ENCODE data around the gene RUNX2. TPM values are rescaled to one million over a fixed set of nuclear protein-coding genes. Genes with fewer than 3 reads are reported as not detected.

Gene RUNX2
- total RNA-seq, 1 experiment from 2014 or later = 3.8 TPM

- intact Hi-C loops (cut with micrococcal nuclease) = no loop called here
- Histone ChIP-seq H3K4me1 (ENCODE audit: insufficient read depth, low read length) (peaks cover 5% of the 10 kb centered on the region), H3K36me3 (ENCODE audit: low read depth, low read length) (no peaks in the 10 kb centered on the region), H3F3A (ENCODE audit: low read length, unreplicated experiment) (no peaks in the 10 kb centered on the region), H3K27me3 (ENCODE audit: low read length) (no peaks in the 10 kb centered on the region), H3K79me2 (ENCODE audit: low read length) (no peaks in the 10 kb centered on the region), H3K9me3 (ENCODE audit: low read length) (no peaks in the 10 kb centered on the region), H3K27ac (ENCODE audit: low read length) (no peak overlapping the region), H3K4me2 (ENCODE audit: low read length) (no peak overlapping the region), H3K4me3 (ENCODE audit: low read length) (no peak overlapping the region), H3K9ac (ENCODE audit: low read length) (no peak overlapping the region), H2AFZ (ENCODE audit: low read length) (no peak overlapping the region), H3K9me2 (replicated peaks; ENCODE audit: low read length) (no peaks in the 10 kb centered on the region), H4K20me1 (ENCODE audit: low read length) (no peaks in the 10 kb centered on the region)
- ChIA-PET CTCF (no interaction called here), POLR2A (ENCODE audit: unreplicated experiment) (no interaction called here)
- BruUV-seq (replicated peaks) = no TSS peak
- TF ChIP-seq, protein P1, sequence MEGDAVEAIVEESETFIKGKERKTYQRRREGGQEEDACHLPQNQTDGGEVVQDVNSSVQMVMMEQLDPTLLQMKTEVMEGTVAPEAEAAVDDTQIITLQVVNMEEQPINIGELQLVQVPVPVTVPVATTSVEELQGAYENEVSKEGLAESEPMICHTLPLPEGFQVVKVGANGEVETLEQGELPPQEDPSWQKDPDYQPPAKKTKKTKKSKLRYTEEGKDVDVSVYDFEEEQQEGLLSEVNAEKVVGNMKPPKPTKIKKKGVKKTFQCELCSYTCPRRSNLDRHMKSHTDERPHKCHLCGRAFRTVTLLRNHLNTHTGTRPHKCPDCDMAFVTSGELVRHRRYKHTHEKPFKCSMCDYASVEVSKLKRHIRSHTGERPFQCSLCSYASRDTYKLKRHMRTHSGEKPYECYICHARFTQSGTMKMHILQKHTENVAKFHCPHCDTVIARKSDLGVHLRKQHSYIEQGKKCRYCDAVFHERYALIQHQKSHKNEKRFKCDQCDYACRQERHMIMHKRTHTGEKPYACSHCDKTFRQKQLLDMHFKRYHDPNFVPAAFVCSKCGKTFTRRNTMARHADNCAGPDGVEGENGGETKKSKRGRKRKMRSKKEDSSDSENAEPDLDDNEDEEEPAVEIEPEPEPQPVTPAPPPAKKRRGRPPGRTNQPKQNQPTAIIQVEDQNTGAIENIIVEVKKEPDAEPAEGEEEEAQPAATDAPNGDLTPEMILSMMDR (conservative IDR thresholded peaks at IDR 0.05; ENCODE audit: low read depth, low read length) = no peak
- TF ChIP-seq EZH2phosphoT487 (IDR thresholded peaks at IDR 0.05; ENCODE audit: borderline replicate concordance, low read length) = no peak
- no peak for TF ChIP-seq EZH2 (IDR thresholded peaks at IDR 0.05; ENCODE audit: low read length, unreplicated experiment)
- no peak for ATAC-seq
- no peak for DNase-seq
Observed at GRCh38 chr6:45351667-45352066, 23.5 kb downstream of the RUNX2 start.

DNA sequence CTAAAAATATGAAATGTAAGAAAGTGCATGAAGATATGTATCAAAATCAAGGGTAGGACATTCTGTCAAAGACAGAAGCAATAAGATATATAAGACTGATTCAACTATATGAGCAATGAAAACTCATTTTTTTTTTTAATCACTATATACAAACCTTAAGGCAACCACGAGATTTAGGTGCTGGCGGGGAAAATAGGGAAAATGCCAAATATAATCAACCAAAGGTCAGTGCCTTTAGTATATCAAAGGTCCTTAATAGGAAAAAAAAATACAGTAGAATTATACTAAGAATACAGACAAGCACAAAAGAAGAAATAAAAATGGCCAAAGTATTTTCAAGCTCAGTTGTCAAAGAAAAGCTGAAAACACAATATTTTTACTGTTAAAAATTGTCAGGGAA lies 25.5 kb downstream of the RUNX2 start:
- no peaks in the 10 kb centered on the region for H4K20me1 ChIP-seq (ENCODE audit: low read length)
- peaks cover 5% of the 10 kb centered on the region for H3K4me1 ChIP-seq (ENCODE audit: insufficient read depth, low read length)
- TF ChIP-seq EZH2phosphoT487 (IDR thresholded peaks at IDR 0.05; ENCODE audit: borderline replicate concordance, low read length) (no peak), EZH2 (IDR thresholded peaks at IDR 0.05; ENCODE audit: low read length, unreplicated experiment) (no peak)
- TF ChIP-seq, protein P1 (conservative IDR thresholded peaks at IDR 0.05; ENCODE audit: low read depth, low read length) = no peak
- DNase-seq (no peak), ATAC-seq (no peak)
- BruUV-seq (replicated peaks) = no TSS peak
- H3K9me2 ChIP-seq (replicated peaks; ENCODE audit: low read length) = no peaks in the 10 kb centered on the region
- H3K27ac ChIP-seq (ENCODE audit: low read length) = no peak overlapping the region
- no peak overlapping the region for H3K4me3 ChIP-seq (ENCODE audit: low read length)
- no peak overlapping the region for H3K9ac ChIP-seq (ENCODE audit: low read length)
- no peak overlapping the region for H2AFZ ChIP-seq (ENCODE audit: low read length)
- H3F3A ChIP-seq (ENCODE audit: low read length, unreplicated experiment) = no peaks in the 10 kb centered on the region
- no peaks in the 10 kb centered on the region for H3K27me3 ChIP-seq (ENCODE audit: low read length)
- no peaks in the 10 kb centered on the region for H3K9me3 ChIP-seq (ENCODE audit: low read length)
- intact Hi-C loops (cut with micrococcal nuclease) = no loop called here
- ChIA-PET CTCF (no interaction called here), POLR2A (ENCODE audit: unreplicated experiment) (no interaction called here)
- H3K4me2 ChIP-seq (ENCODE audit: low read length) = no peak overlapping the region
- H3K79me2 ChIP-seq (ENCODE audit: low read length) = no peaks in the 10 kb centered on the region
- H3K36me3 ChIP-seq (ENCODE audit: low read depth, low read length) = no peaks in the 10 kb centered on the region; the same call in 1 of the 2 replicates

DNA sequence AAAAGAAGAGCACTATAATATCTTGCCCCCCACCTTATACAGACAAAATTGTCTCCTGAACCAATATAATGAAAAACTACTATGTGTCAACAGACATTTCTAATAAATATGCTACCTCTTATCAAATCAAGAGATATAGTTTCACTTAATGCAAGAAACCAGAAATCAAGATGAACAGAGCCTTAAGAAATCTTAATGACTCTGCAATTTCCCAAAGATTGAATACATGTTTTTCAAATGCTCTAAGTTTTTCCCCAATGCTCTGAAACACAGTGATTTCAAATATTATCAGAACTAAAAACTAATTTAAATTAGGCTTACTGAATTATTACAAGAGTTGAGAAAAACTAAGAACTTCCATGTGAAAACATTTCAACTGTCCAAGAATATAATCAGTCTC lies 36.3 kb downstream of the RUNX2 start:
- H3K36me3 ChIP-seq (ENCODE audit: low read depth, low read length) = no peaks in the 10 kb centered on the region
- H3F3A ChIP-seq (ENCODE audit: low read length, unreplicated experiment) = no peaks in the 10 kb centered on the region
- ATAC-seq = no peak
- no peak overlapping the region for H3K4me2 ChIP-seq (ENCODE audit: low read length)
- no peak overlapping the region for H2AFZ ChIP-seq (ENCODE audit: low read length)
- no peak overlapping the region for H3K9ac ChIP-seq (ENCODE audit: low read length)
- H4K20me1 ChIP-seq (ENCODE audit: low read length) = no peaks in the 10 kb centered on the region
- no peak overlapping the region for H3K4me3 ChIP-seq (ENCODE audit: low read length)
- H3K27ac ChIP-seq (ENCODE audit: low read length) = no peak overlapping the region
- no TSS peak for BruUV-seq (replicated peaks)
- H3K9me2 ChIP-seq (replicated peaks; ENCODE audit: low read length) = no peaks in the 10 kb centered on the region
- H3K27me3 ChIP-seq (ENCODE audit: low read length) = no peaks in the 10 kb centered on the region
- DNase-seq = no peak
- no peaks in the 10 kb centered on the region for H3K9me3 ChIP-seq (ENCODE audit: low read length)
- H3K4me1 ChIP-seq (ENCODE audit: insufficient read depth, low read length) = 0 out of 2 replicates have a peak, but pooled peaks cover 6% of the 10 kb centered on the region
- TF ChIP-seq EZH2 (IDR thresholded peaks at IDR 0.05; ENCODE audit: low read length, unreplicated experiment) (no peak), EZH2phosphoT487 (IDR thresholded peaks at IDR 0.05; ENCODE audit: borderline replicate concordance, low read length) (no peak)
- TF ChIP-seq, protein P1 (conservative IDR thresholded peaks at IDR 0.05; ENCODE audit: low read depth, low read length) = no peak
- intact Hi-C loops (cut with micrococcal nuclease) = no loop called here
- ChIA-PET POLR2A (ENCODE audit: unreplicated experiment) (no interaction called here), CTCF (no interaction called here)
- H3K79me2 ChIP-seq (ENCODE audit: low read length) = no peaks in the 10 kb centered on the region

All from PC-3 (cell line).